IMR-90 (cell line): ENCODE results near the gene KCTD5. TPM values are rescaled to one million over a fixed set of nuclear protein-coding genes. Genes with fewer than 3 reads are reported as not detected.
A peak's percentile ranks its signal among the peaks of the same experiment; 100 is the strongest.

Experiments used
- ATAC-seq: fragments of 200-7000 bp; cut with Tn5 transposase; 2 replicates; pipeline ENCODE4 v1.9.1; 2020; ENCODE audit warnings: low read depth, mild to moderate bottlenecking, moderate library complexity
- Bru-seq: library from RNA; stranded (reverse); fragments of 400-500 nt; gene quantifications from one replicate; lab custom pipeline; 2021; lab: Mats Ljungman, UMichigan
- BruChase-seq, 2 experiments: library from RNA; stranded (reverse); fragments of 400-500 nt; gene quantifications; one replicate each; lab custom pipeline; 2021; lab: Mats Ljungman, UMichigan
- BruUV-seq: library from RNA; stranded (reverse); fragments of 400-500 nt; replicated peaks from 2 replicates; lab custom pipeline; 2021; lab: Mats Ljungman, UMichigan
- CTCF ChIA-PET: fragments of 300-600 bp; formaldehyde crosslinking; extraction: SDS; loops from one replicate; lab custom pipeline; 2021; ENCODE audit warnings: antibody characterized with exemption; lab: Yijun Ruan, JAX
- POLR2A ChIA-PET: fragments of 300-600 bp; sonication (Branson Sonifier 250); formaldehyde crosslinking; loops from one replicate; lab custom pipeline; 2022; ENCODE audit warnings: antibody characterized with exemption; ENCODE audit not compliant: unreplicated experiment; lab: Charles Lee
- DNase-seq: peaks from one replicate; pipeline ENCODE4 v3.0.0; 2013
- H2AFZ ChIP-seq: replicated peaks from 2 replicates; pipeline ENCODE3; 2013; ENCODE audit warnings: low read length, mild to moderate bottlenecking; ENCODE audit not compliant: poor library complexity
- H2AK5ac ChIP-seq: 2 replicates; pipeline ENCODE4 v1.6.1; 2013; ENCODE audit warnings: low read depth, low read length, inconsistent platforms
- H2AK9ac ChIP-seq: replicated peaks from 2 replicates; pipeline ENCODE3; 2013; ENCODE audit warnings: mild to moderate bottlenecking, low read depth, low read length, moderate library complexity; ENCODE audit not compliant: poor library complexity
- H2BK120ac ChIP-seq: 2 replicates; pipeline ENCODE4 v1.6.1; 2013; ENCODE audit warnings: low read depth, low read length, inconsistent platforms
- H2BK15ac ChIP-seq: 3 replicates; pipeline ENCODE4 v1.6.1; 2013; ENCODE audit warnings: low read depth, low read length, inconsistent platforms
- H2BK20ac ChIP-seq: 2 replicates; pipeline ENCODE4 v1.6.1; 2013; ENCODE audit warnings: low read depth, mild to moderate bottlenecking, inconsistent platforms, low read length, moderate library complexity
- H2BK5ac ChIP-seq: 2 replicates; pipeline ENCODE4 v1.6.1; 2013; ENCODE audit warnings: mild to moderate bottlenecking, low read depth, low read length, inconsistent platforms; ENCODE audit not compliant: poor library complexity, severe bottlenecking
- H3K14ac ChIP-seq: replicated peaks from 2 replicates; pipeline ENCODE4 v1.6.1; 2013; ENCODE audit warnings: low read depth, low read length, inconsistent platforms
- H3K18ac ChIP-seq: 2 replicates; pipeline ENCODE4 v1.6.1; 2013; ENCODE audit warnings: low read depth, low read length, control low read depth
- H3K23ac ChIP-seq: 2 replicates; pipeline ENCODE4 v1.6.1; 2013; ENCODE audit warnings: low read depth, low read length, inconsistent platforms
- H3K27ac ChIP-seq: 2 replicates; pipeline ENCODE4 v1.5.1; 2013; ENCODE audit warnings: mild to moderate bottlenecking, control low read depth, low read length; ENCODE audit not compliant: insufficient read depth
- H3K27me3 ChIP-seq: 2 replicates; pipeline ENCODE4 v1.6.1; 2013; ENCODE audit warnings: low read length; ENCODE audit not compliant: control insufficient read depth, insufficient read depth
- H3K36me3 ChIP-seq: 2 replicates; pipeline ENCODE4 v1.6.1; 2013; ENCODE audit warnings: low read length, mixed read lengths; ENCODE audit not compliant: control insufficient read depth, insufficient read depth
- H3K4ac ChIP-seq: 2 replicates; pipeline ENCODE4 v1.6.1; 2013; ENCODE audit warnings: low read depth, low read length, inconsistent platforms
- H3K4me1 ChIP-seq: 2 replicates; pipeline ENCODE4 v1.6.1; 2013; ENCODE audit warnings: low read length, mixed read lengths; ENCODE audit not compliant: control insufficient read depth, insufficient read depth
- H3K4me2 ChIP-seq: 2 replicates; pipeline ENCODE4 v1.6.1; 2013; ENCODE audit warnings: low read depth, mild to moderate bottlenecking, control low read depth, low read length, moderate library complexity
- H3K4me3 ChIP-seq: 2 replicates; pipeline ENCODE4 v1.5.1; 2013; ENCODE audit warnings: low read depth, mild to moderate bottlenecking, control low read depth, low read length, moderate library complexity; ENCODE audit not compliant: insufficient read depth
- H3K56ac ChIP-seq: 2 replicates; pipeline ENCODE4 v1.6.1; 2013; ENCODE audit warnings: low read length, inconsistent platforms; ENCODE audit not compliant: insufficient read depth; ENCODE audit errors: extremely low read depth
- H3K79me1 ChIP-seq, 2 experiments: 2 replicates each; pipeline ENCODE4 v1.6.1; 2013; ENCODE audit warnings: low read length in 2 of 2, inconsistent platforms in 1 of 2, low read depth in 1 of 2
- H3K9ac ChIP-seq: 2 replicates; pipeline ENCODE4 v1.6.1; 2013; ENCODE audit warnings: low read depth, low read length, control low read depth
- H3K9me1 ChIP-seq: 2 replicates; pipeline ENCODE4 v1.6.1; 2013; ENCODE audit warnings: low read length, inconsistent platforms; ENCODE audit not compliant: insufficient read depth
- H3K9me3 ChIP-seq: 2 replicates; pipeline ENCODE4 v1.6.1; 2013; ENCODE audit warnings: low read length; ENCODE audit not compliant: control insufficient read depth, insufficient read depth
- H4K20me1 ChIP-seq: 2 replicates; pipeline ENCODE4 v1.6.1; 2013; ENCODE audit warnings: low read length, inconsistent platforms; ENCODE audit not compliant: insufficient read depth
- H4K5ac ChIP-seq: 2 replicates; pipeline ENCODE4 v1.6.1; 2013; ENCODE audit warnings: mild to moderate bottlenecking, low read depth, low read length, control low read depth
- H4K8ac ChIP-seq, 2 experiments: 2 replicates each; pipeline ENCODE4 v1.6.1; 2013; ENCODE audit warnings: low read depth in 2 of 2, low read length in 2 of 2, control low read depth in 1 of 2, inconsistent platforms in 1 of 2
- H4K91ac ChIP-seq: 2 replicates; pipeline ENCODE4 v1.6.1; 2013; ENCODE audit warnings: low read depth, low read length, inconsistent platforms; ENCODE audit not compliant: insufficient read depth
- CEBPB ChIP-seq: IDR thresholded peaks from 2 replicates; pipeline ENCODE4 v1.6.1; 2012; ENCODE audit warnings: low read depth, low read length, improper control_type of control experiment
- CHD1 ChIP-seq: IDR thresholded peaks from 2 replicates; pipeline ENCODE4 v1.6.1; 2012; ENCODE audit warnings: low read depth, low read length, improper control_type of control experiment
- FOS ChIP-seq: fragments of 150-350 bp; IDR thresholded peaks from 2 replicates; pipeline ENCODE4 v1.6.1; 2016; ENCODE audit warnings: low read depth, low read length
- MAZ ChIP-seq: IDR thresholded peaks from 2 replicates; pipeline ENCODE4 v1.6.1; 2012; ENCODE audit warnings: low read depth, mild to moderate bottlenecking, low read length, improper control_type of control experiment, moderate library complexity, borderline replicate concordance
- NFE2L2 ChIP-seq: fragments of 150-350 bp; IDR thresholded peaks from 2 replicates; pipeline ENCODE4 v1.6.1; 2016; ENCODE audit warnings: low read depth, mild to moderate bottlenecking, low read length
- POLR2A ChIP-seq: IDR thresholded peaks from 2 replicates; pipeline ENCODE4 v1.6.1; 2012; ENCODE audit warnings: mild to moderate bottlenecking, low read depth, low read length
- RCOR1 ChIP-seq: IDR thresholded peaks from 2 replicates; pipeline ENCODE4 v1.6.1; 2012; ENCODE audit warnings: mild to moderate bottlenecking, low read length, improper control_type of control experiment; ENCODE audit not compliant: insufficient replicate concordance
- RFX5 ChIP-seq: IDR thresholded peaks from 2 replicates; pipeline ENCODE4 v1.8.0; 2012; ENCODE audit warnings: low read depth, mild to moderate bottlenecking, low read length, moderate library complexity
- SMC3 ChIP-seq: fragments of 150-350 bp; IDR thresholded peaks from 2 replicates; pipeline ENCODE4 v1.6.1; 2016; ENCODE audit warnings: low read depth, mild to moderate bottlenecking, antibody characterized with exemption, low read length, moderate library complexity
- WGBS, 2 experiments: methylation state at CpG; one replicate each; pipeline versions ENCODE4 v1.1.5 to v1.1.7; 2013; ENCODE audit warnings: missing lambda C conversion rate in 2 of 2; ENCODE audit not compliant: insufficient read length in 1 of 2; ENCODE audit errors: extremely low coverage in 2 of 2; 5-methylcytosine and 5-hydroxymethylcytosine counted together
- dilution Hi-C: fragments of 300-500 bp; cut with HindIII; formaldehyde crosslinking; loops from one replicate; pipeline ENCODE4 v1.14.3; 2018; ENCODE audit warnings: low sequenced_read_pairs; ENCODE audit not compliant: unreplicated experiment
- in situ Hi-C: fragments of 300-500 bp; cut with MboI; formaldehyde crosslinking; loops from 3 replicates; pipeline ENCODE4 v1.14.3; 2019; ENCODE audit warnings: low sequenced_read_pairs, inconsistent platforms, mixed read lengths
- intact Hi-C: fragments of 100-400 bp; cut with micrococcal nuclease; formaldehyde crosslinking; loops from 2 replicates; pipeline ENCODE4 v1.10.0; 2022
- long read RNA-seq: library from polyadenylated mRNA; unstranded; transcript quantifications from one replicate; pipeline ENCODE4 v2.0.0, GENCODE V29; 2021; ENCODE audit not compliant: unreplicated experiment
- polyA plus RNA-seq, 3 experiments: library from polyadenylated mRNA; depleted of rRNA; stranded (reverse); fragments of >200 nt; gene quantifications; 2 replicates each; pipeline ENCODE4 v1.2.3, GENCODE V29; 2012; ENCODE audit warnings: low replicate concordance in 1 of 3
- total RNA-seq: library from RNA; depleted of rRNA; stranded (reverse); fragments of >200 nt; gene quantifications from 2 replicates; pipeline ENCODE4 v1.2.3, GENCODE V29; 2012; rRNA removed
- TF ChIP-seq, protein P1 (sequence below): conservative IDR thresholded peaks from 2 replicates; pipeline ENCODE4 v1.5.1; 2012; ENCODE audit warnings: mild to moderate bottlenecking, low read depth, low read length, improper control_type of control experiment
- TF ChIP-seq, protein P2 (sequence below): fragments of 150-350 bp; IDR thresholded peaks from 2 replicates; pipeline ENCODE4 v1.6.1; 2016; ENCODE audit warnings: low read depth, mild to moderate bottlenecking, low read length, moderate library complexity, borderline replicate concordance

The KCTD5 gene, protein sequence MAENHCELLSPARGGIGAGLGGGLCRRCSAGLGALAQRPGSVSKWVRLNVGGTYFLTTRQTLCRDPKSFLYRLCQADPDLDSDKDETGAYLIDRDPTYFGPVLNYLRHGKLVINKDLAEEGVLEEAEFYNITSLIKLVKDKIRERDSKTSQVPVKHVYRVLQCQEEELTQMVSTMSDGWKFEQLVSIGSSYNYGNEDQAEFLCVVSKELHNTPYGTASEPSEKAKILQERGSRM
- total RNA-seq: 17.2 and 19.4 TPM in 2 replicates
- 38.9 and 56.2 TPM in 2 replicates for polyA plus RNA-seq (2012; rRNA removed)
- polyA plus RNA-seq (2012; cell fraction: cytosol; rRNA removed): 31.6 and 39.2 TPM in 2 replicates
- 21.2 and 23.8 TPM in 2 replicates for polyA plus RNA-seq (2012; cell fraction: nucleus; rRNA removed; ENCODE audit: low replicate concordance)
- Bru-seq, nascent RNA: percentile 64 among the genes with signal in this experiment
- percentile 59 among the genes with signal in this experiment for BruChase-seq, experiment 1, labeled RNA remaining after a 6-hour chase
- percentile 67 among the genes with signal in this experiment for BruChase-seq, experiment 2, labeled RNA remaining after a 2-hour chase
- long read RNA-seq, transcript KCTD5-201 (6 exons, 2,482 nt): major isoform, 28 of 44 reads
- long read RNA-seq, partial matches to known transcripts: 11 of 44 reads
- long read RNA-seq, other reads (novel, unspliced or antisense): 5 of 44 reads

DNA sequence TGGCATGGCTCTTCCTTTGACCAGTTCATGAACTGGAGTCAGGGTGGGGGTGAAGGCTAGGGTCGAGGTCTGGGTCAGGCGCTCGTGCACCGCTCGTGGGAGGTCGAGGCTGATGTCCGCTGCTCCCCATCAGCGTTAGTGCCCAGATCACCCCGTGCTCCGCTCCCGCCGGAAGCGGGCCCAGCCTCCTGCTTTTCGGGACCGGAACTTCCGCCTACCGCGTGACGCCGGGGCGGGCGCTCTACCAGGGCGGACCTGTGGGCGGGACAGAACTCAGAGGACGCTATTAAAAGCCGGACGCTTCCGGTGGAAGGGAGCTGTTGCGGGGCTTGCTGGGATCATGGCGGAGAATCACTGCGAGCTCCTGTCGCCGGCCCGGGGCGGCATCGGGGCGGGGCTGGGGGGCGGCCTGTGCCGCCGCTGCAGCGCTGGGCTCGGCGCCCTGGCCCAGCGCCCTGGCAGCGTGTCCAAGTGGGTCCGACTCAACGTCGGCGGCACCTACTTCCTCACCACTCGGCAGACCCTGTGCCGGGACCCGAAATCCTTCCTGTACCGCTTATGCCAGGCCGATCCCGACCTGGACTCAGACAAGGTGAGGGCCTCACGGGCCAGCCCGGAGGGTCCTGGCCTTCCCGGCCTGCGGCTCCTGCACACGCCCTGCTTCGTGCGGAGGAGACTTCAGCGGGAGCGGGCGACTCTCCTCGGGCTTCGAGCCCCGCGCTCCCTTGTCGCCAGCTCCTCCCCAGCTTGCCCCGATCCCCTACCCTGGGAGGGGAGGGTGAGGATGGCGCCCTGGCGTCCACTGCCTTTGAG lies at the start of gene KCTD5:
TSS of gene KCTD5 (plus strand) at position 315 of the 813 bp plus-strand sequence. CDS start at position 341, 26 bp downstream.
- H3K27me3 ChIP-seq: no peaks in the 10 kb centered on the region
- peak within 1 kb of the TSS; percentile 99 to 100 for H4K8ac ChIP-seq
- 0% methylated on average over 34 of the region's 73 CpGs; no CpG with 5 or more reads in 1 of the 2 experiments for WGBS, 2 experiments
- 0 out of 2 replicates have a peak, but pooled peaks cover 4% of the 10 kb centered on the region for H3K9me1 ChIP-seq
- peak within 1 kb of the TSS; percentile 98 for H2AK5ac ChIP-seq
- no peaks in the 10 kb centered on the region for H3K9me3 ChIP-seq
- H4K5ac ChIP-seq: peak within 1 kb of the TSS; percentile 99
- DNase-seq: peak; percentile 96
- ATAC-seq: peak; percentile 98
- peak within 1 kb of the TSS; percentile 99 for H4K91ac ChIP-seq
- H3K79me1 ChIP-seq: peaks cover 7 to 33% of the 10 kb centered on the region in 2 experiments
- ChIA-PET CTCF (no interaction called here), POLR2A (interaction anchor here (0.5 to 1.4 kb wide), 2 partner anchors 9 to 102 kb away, joined by 3 to 4 read pairs; no protein-coding TSS in a partner anchor)
- H2BK15ac ChIP-seq: no peak within 1 kb of the TSS; the same call in 2 of the 3 replicates
- BruUV-seq: no TSS peak
- H3K36me3 ChIP-seq: no peaks in the 10 kb centered on the region
- peak within 1 kb of the TSS; percentile 89 for H3K27ac ChIP-seq
- H2BK5ac ChIP-seq: peak within 1 kb of the TSS; percentile 91
- intact Hi-C loops (no loop called here), dilution Hi-C loops (no loop called here), in situ Hi-C loops (no loop called here)
- H3K23ac ChIP-seq: peak within 1 kb of the TSS; percentile 99
- H3K4me3 ChIP-seq: peak within 1 kb of the TSS; percentile 82
- peak within 1 kb of the TSS; percentile 98 for H3K14ac ChIP-seq
- H3K56ac ChIP-seq: peak within 1 kb of the TSS; percentile 95
- H2AFZ ChIP-seq: peak within 1 kb of the TSS; percentile 100
- peak within 1 kb of the TSS; percentile 89 for H3K4me2 ChIP-seq
- peaks cover 9% of the 10 kb centered on the region for H4K20me1 ChIP-seq
- peak within 1 kb of the TSS; percentile 74 for H3K18ac ChIP-seq
- H3K9ac ChIP-seq: peak within 1 kb of the TSS; percentile 99
- no peaks in the 10 kb centered on the region for H3K4me1 ChIP-seq
- H3K4ac ChIP-seq: peak within 1 kb of the TSS; percentile 99
- peak within 1 kb of the TSS; percentile 25; the same call in 1 of the 2 replicates for H2BK120ac ChIP-seq
- peak within 1 kb of the TSS; percentile 96 for H2AK9ac ChIP-seq
- H2BK20ac ChIP-seq: no peak within 1 kb of the TSS
- TF ChIP-seq RFX5: no peak
- no peak; the same call in 1 of the 2 replicates for TF ChIP-seq NFE2L2
- TF ChIP-seq CHD1: no peak
- TF ChIP-seq, protein P1, sequence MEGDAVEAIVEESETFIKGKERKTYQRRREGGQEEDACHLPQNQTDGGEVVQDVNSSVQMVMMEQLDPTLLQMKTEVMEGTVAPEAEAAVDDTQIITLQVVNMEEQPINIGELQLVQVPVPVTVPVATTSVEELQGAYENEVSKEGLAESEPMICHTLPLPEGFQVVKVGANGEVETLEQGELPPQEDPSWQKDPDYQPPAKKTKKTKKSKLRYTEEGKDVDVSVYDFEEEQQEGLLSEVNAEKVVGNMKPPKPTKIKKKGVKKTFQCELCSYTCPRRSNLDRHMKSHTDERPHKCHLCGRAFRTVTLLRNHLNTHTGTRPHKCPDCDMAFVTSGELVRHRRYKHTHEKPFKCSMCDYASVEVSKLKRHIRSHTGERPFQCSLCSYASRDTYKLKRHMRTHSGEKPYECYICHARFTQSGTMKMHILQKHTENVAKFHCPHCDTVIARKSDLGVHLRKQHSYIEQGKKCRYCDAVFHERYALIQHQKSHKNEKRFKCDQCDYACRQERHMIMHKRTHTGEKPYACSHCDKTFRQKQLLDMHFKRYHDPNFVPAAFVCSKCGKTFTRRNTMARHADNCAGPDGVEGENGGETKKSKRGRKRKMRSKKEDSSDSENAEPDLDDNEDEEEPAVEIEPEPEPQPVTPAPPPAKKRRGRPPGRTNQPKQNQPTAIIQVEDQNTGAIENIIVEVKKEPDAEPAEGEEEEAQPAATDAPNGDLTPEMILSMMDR: no peak
- TF ChIP-seq MAZ: peak; percentile 78; the same call in 1 of the 2 replicates
- TF ChIP-seq CEBPB: no peak
- peak; percentile 95 for TF ChIP-seq POLR2A
- TF ChIP-seq SMC3: no peak
- TF ChIP-seq FOS: no peak
- TF ChIP-seq RCOR1: peak; percentile 14
- TF ChIP-seq, protein P2, sequence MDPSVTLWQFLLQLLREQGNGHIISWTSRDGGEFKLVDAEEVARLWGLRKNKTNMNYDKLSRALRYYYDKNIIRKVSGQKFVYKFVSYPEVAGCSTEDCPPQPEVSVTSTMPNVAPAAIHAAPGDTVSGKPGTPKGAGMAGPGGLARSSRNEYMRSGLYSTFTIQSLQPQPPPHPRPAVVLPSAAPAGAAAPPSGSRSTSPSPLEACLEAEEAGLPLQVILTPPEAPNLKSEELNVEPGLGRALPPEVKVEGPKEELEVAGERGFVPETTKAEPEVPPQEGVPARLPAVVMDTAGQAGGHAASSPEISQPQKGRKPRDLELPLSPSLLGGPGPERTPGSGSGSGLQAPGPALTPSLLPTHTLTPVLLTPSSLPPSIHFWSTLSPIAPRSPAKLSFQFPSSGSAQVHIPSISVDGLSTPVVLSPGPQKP: peak; percentile 13; the same call in 1 of the 2 replicates
